ENCODE results near the gene MYL4. TPM values are rescaled to one million over a fixed set of nuclear protein-coding genes. Genes with fewer than 3 reads are reported as not detected.

The MYL4 gene
- total RNA-seq, 3 donors from 2014 or later (not counting 1 experiment from before 2014, with no cell fraction given), result 0.33 TPM; not detected in 2

- H3K27me3 ChIP-seq (ENCODE audit: control insufficient read depth, insufficient read depth, low read length), result no peaks in the 10 kb centered on the region
- peaks cover 8% of the 10 kb centered on the region for H3K4me1 ChIP-seq (ENCODE audit: control insufficient read depth, insufficient read depth, low read length)
- peaks cover 5% of the 10 kb centered on the region for H3K9me3 ChIP-seq (ENCODE audit: control insufficient read depth, insufficient read depth, low read length)
- Mint-ChIP-seq H3K36me3 (no peaks in the 10 kb centered on the region), H3K4me3 (no peak overlapping the region), H3K4me1 (peaks cover 13 to 15% of the 10 kb centered on the region in 2 donors), H3K27ac (no peak overlapping the region), H3K27me3 (ENCODE audit: low read depth in 2 of 2) (peaks cover 0 to 2% of the 10 kb centered on the region in 2 donors), H3K9me3 (no peaks in the 10 kb centered on the region)
- TF ChIP-seq, protein P1, sequence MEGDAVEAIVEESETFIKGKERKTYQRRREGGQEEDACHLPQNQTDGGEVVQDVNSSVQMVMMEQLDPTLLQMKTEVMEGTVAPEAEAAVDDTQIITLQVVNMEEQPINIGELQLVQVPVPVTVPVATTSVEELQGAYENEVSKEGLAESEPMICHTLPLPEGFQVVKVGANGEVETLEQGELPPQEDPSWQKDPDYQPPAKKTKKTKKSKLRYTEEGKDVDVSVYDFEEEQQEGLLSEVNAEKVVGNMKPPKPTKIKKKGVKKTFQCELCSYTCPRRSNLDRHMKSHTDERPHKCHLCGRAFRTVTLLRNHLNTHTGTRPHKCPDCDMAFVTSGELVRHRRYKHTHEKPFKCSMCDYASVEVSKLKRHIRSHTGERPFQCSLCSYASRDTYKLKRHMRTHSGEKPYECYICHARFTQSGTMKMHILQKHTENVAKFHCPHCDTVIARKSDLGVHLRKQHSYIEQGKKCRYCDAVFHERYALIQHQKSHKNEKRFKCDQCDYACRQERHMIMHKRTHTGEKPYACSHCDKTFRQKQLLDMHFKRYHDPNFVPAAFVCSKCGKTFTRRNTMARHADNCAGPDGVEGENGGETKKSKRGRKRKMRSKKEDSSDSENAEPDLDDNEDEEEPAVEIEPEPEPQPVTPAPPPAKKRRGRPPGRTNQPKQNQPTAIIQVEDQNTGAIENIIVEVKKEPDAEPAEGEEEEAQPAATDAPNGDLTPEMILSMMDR (IDR thresholded peaks at IDR 0.05), result no peak
- intact Hi-C loops (cut with micrococcal nuclease), result no loop called here
- no peak overlapping the region for H3K27ac ChIP-seq (ENCODE audit: low read length)
- no peak overlapping the region for H3K4me3 ChIP-seq (ENCODE audit: low read length)
- no peaks in the 10 kb centered on the region for H3K36me3 ChIP-seq (ENCODE audit: control insufficient read depth, insufficient read depth, low read length)
- 98% methylated on average over 3 of the region's 3 CpGs for WGBS (ENCODE audit: insufficient coverage)
- DNase-seq (no peak), ATAC-seq (no peak)
Observed at GRCh38 chr17:47235506-47235905, 26.4 kb downstream of the MYL4 start.

- no peak for ATAC-seq
Observed at GRCh38 chr17:47235923-47236322, 26.8 kb downstream of the MYL4 start.

GRCh38 chr17:47237841-47238240 lies 28.7 kb downstream of the MYL4 start:
- DNase-seq (no peak), ATAC-seq (no peak)
- no peaks in the 10 kb centered on the region for H3K27me3 ChIP-seq (ENCODE audit: control insufficient read depth, insufficient read depth, low read length)
- peaks cover 5% of the 10 kb centered on the region for H3K9me3 ChIP-seq (ENCODE audit: control insufficient read depth, insufficient read depth, low read length)
- no peaks in the 10 kb centered on the region for H3K36me3 Mint-ChIP-seq
- no peaks in the 10 kb centered on the region for H3K9me3 Mint-ChIP-seq
- no peak overlapping the region for H3K27ac ChIP-seq (ENCODE audit: low read length)
- no peak overlapping the region for H3K4me3 Mint-ChIP-seq
- WGBS (ENCODE audit: insufficient coverage), result 91% methylated on average over 7 of the region's 7 CpGs
- TF ChIP-seq, protein P1 (IDR thresholded peaks at IDR 0.05), result no peak
- no peaks in the 10 kb centered on the region for H3K27me3 Mint-ChIP-seq (ENCODE audit: low read depth in 2 of 2)
- no peaks in the 10 kb centered on the region for H3K36me3 ChIP-seq (ENCODE audit: control insufficient read depth, insufficient read depth, low read length)
- H3K4me1 Mint-ChIP-seq, result peaks cover 15 to 16% of the 10 kb centered on the region in 2 donors
- no peak overlapping the region for H3K4me3 ChIP-seq (ENCODE audit: low read length)
- no peak overlapping the region for H3K27ac Mint-ChIP-seq
- H3K4me1 ChIP-seq (ENCODE audit: control insufficient read depth, insufficient read depth, low read length), result peaks cover 8% of the 10 kb centered on the region
- intact Hi-C loops (cut with micrococcal nuclease), result no loop called here

More at GRCh38 chr17:47235923-47236322, 26.8 kb downstream of the MYL4 start:
- H3K27ac Mint-ChIP-seq, result no peak overlapping the region
- H3K4me1 Mint-ChIP-seq, result peaks cover 15 to 16% of the 10 kb centered on the region in 2 donors
- H3K9me3 Mint-ChIP-seq, result no peaks in the 10 kb centered on the region
- no peaks in the 10 kb centered on the region for H3K36me3 Mint-ChIP-seq
- intact Hi-C loops (cut with micrococcal nuclease), result no loop called here
- Histone ChIP-seq H3K27ac (ENCODE audit: low read length) (no peak overlapping the region), H3K4me3 (ENCODE audit: low read length) (no peak overlapping the region), H3K4me1 (ENCODE audit: control insufficient read depth, insufficient read depth, low read length) (peaks cover 8% of the 10 kb centered on the region), H3K36me3 (ENCODE audit: control insufficient read depth, insufficient read depth, low read length) (no peaks in the 10 kb centered on the region), H3K27me3 (ENCODE audit: control insufficient read depth, insufficient read depth, low read length) (no peaks in the 10 kb centered on the region), H3K9me3 (ENCODE audit: control insufficient read depth, insufficient read depth, low read length) (peaks cover 5% of the 10 kb centered on the region)
- TF ChIP-seq, protein P1 (IDR thresholded peaks at IDR 0.05), result no peak
- no peaks in the 10 kb centered on the region for H3K27me3 Mint-ChIP-seq (ENCODE audit: low read depth in 2 of 2)
- no peak for DNase-seq
- 100% methylated on average over 1 of the region's 2 CpGs for WGBS (ENCODE audit: insufficient coverage)
- no peak overlapping the region for H3K4me3 Mint-ChIP-seq

DNA sequence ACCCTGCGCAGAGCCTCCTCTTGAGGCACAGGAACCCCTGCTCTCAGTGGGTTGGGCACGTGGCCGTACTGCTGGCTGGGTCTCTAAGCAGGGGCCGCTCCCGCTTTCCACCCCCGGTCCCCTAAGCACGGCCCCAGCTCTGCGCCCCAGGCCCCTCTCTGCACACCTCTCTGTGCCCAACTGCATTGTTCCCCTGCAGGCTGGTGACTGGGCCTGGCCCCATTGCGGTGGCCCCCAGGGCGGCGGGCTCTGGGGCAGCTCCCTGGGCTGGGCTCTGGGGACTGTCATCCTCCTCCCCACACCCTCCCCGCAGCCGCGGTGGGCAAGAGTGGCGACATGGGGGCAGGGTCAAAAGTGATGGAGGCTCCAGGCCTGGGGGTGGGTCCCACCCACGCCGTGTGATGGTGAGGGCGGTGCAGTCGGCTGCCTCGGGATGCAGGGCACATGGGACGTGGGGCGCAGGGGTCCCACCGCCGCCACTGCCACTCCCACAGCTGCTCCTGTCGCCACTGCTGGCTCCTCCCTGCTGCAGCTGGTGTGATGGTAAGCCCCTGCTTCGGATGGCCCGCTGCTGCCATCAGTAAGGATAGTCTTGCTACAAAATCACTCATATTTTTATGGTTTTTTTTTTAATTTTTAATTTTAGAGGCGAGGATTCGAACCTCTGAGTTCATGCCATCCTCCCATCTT lies 29.3 kb downstream of the MYL4 start:
- Mint-ChIP-seq H3K9me3 (no peaks in the 10 kb centered on the region), H3K4me3 (no peak overlapping the region), H3K36me3 (no peaks in the 10 kb centered on the region), H3K27me3 (ENCODE audit: low read depth in 2 of 2) (no peaks in the 10 kb centered on the region), H3K4me1 (peaks cover 15 to 16% of the 10 kb centered on the region in 2 donors), H3K27ac (no peak overlapping the region)
- intact Hi-C loops (cut with micrococcal nuclease), result no loop called here
- Histone ChIP-seq H3K27me3 (ENCODE audit: control insufficient read depth, insufficient read depth, low read length) (no peaks in the 10 kb centered on the region), H3K4me3 (ENCODE audit: low read length) (no peak overlapping the region), H3K36me3 (ENCODE audit: control insufficient read depth, insufficient read depth, low read length) (no peaks in the 10 kb centered on the region), H3K4me1 (ENCODE audit: control insufficient read depth, insufficient read depth, low read length) (peaks cover 8% of the 10 kb centered on the region), H3K27ac (ENCODE audit: low read length) (no peak overlapping the region), H3K9me3 (ENCODE audit: control insufficient read depth, insufficient read depth, low read length) (peaks cover 5% of the 10 kb centered on the region)
- TF ChIP-seq, protein P1 (IDR thresholded peaks at IDR 0.05), result no peak
- ATAC-seq (no peak), DNase-seq (no peak)
- WGBS (ENCODE audit: insufficient coverage), result 92% methylated on average over 29 of the region's 29 CpGs

All from natural killer cell (primary cell).